ENCODE measurements around the gene DYNC1LI1. TPM values are rescaled to one million over a fixed set of nuclear protein-coding genes. Genes with fewer than 3 reads are reported as not detected.

DYNC1LI1 gene
- total and polyA plus RNA-seq, 2 donors (not counting 1 experiment from before 2014, with no cell fraction given) = 15.0 to 38.8 TPM

- Histone ChIP-seq H3K4me3 (ENCODE audit: control extremely low read depth in 1 of 5, extremely low read depth in 1 of 5, insufficient read depth in 1 of 5, low read depth in 2 of 5, low read length in 4 of 5) (no peak overlapping the region), H3K27me3 (replicated peaks in 1 of 4; ENCODE audit: control extremely low read depth in 1 of 4, control insufficient read depth in 3 of 4, insufficient read depth in 4 of 4, low read length in 3 of 4) (peaks cover 0 to 4% (median 1%) of the 10 kb centered on the region in 4 experiments), H4K20me1 (ENCODE audit: control insufficient read depth, insufficient read depth, low read length, poor library complexity, severe bottlenecking) (no peaks in the 10 kb centered on the region), H3K27ac (ENCODE audit: low read length in 2 of 2) (no peak overlapping the region), H3K4me1 (ENCODE audit: control insufficient read depth in 2 of 2, insufficient read depth in 2 of 2, low read length in 2 of 2) (no peaks in the 10 kb centered on the region), H3K36me3 (replicated peaks in 1 of 2; ENCODE audit: control extremely low read depth in 1 of 2, control insufficient read depth in 1 of 2, extremely low read depth in 1 of 2, insufficient read depth in 2 of 2, low read length in 1 of 2) (no peaks in the 10 kb centered on the region), H3K79me2 (ENCODE audit: control insufficient read depth, insufficient read depth, low read length) (no peaks in the 10 kb centered on the region), H2AFZ (ENCODE audit: insufficient read depth, low read depth, low read length, poor library complexity, severe bottlenecking) (no peak overlapping the region), H3K9ac (ENCODE audit: low read length) (no peak overlapping the region), H3K4me2 (replicated peaks; ENCODE audit: low read depth, low read length, poor library complexity, severe bottlenecking) (no peak overlapping the region), H3K9me3 (ENCODE audit: control extremely low read depth in 1 of 3, control insufficient read depth in 2 of 3, insufficient read depth in 1 of 3, low read length in 2 of 3) (no peaks in the 10 kb centered on the region)
- Mint-ChIP-seq H3K4me3 (no peak overlapping the region), H3K9me3 (ENCODE audit: insufficient read depth) (no peaks in the 10 kb centered on the region), H3K27ac (no peak overlapping the region), H3K4me1 (no peaks in the 10 kb centered on the region), H3K27me3 (peaks cover 33% of the 10 kb centered on the region)
- ChIA-PET CTCF (interaction anchor here (1.9 kb wide), 1 partner anchor 86 kb away, joined by 5 read pairs; no protein-coding TSS in a partner anchor), POLR2A (no interaction called here)
- DNase-seq (no peak), ATAC-seq (ENCODE audit: low read depth) (no peak)
- no peak for TF ChIP-seq CTCF (IDR thresholded peaks at IDR 0.05)
- TF ChIP-seq EZH2 (IDR thresholded peaks at IDR 0.05; ENCODE audit: borderline replicate concordance, insufficient read depth, low read depth, low read length, poor library complexity, severe bottlenecking) = no peak
- 100% methylated on average over 1 of the region's 4 CpGs for WGBS (ENCODE audit: insufficient coverage)
- intact Hi-C loops (cut with micrococcal nuclease) = no loop called here
Measured at GRCh38 chr3:32596282-32596908, 25.7 kb upstream of the DYNC1LI1 start.

GRCh38 chr3:32595323-32595722, 24.7 kb upstream of the DYNC1LI1 start:
- ChIA-PET POLR2A (no interaction called here), CTCF (interaction anchor here (1.9 kb wide), 1 partner anchor 85 kb away, joined by 5 read pairs; no protein-coding TSS in a partner anchor)
- H3K4me3 Mint-ChIP-seq = no peak overlapping the region
- DNase-seq (no peak), ATAC-seq (ENCODE audit: low read depth) (no peak)
- Histone ChIP-seq H2AFZ (ENCODE audit: insufficient read depth, low read depth, low read length, poor library complexity, severe bottlenecking) (no peak overlapping the region), H3K27me3 (replicated peaks in 1 of 4; ENCODE audit: control extremely low read depth in 1 of 4, control insufficient read depth in 3 of 4, insufficient read depth in 4 of 4, low read length in 3 of 4) (peaks cover 0 to 4% (median 1%) of the 10 kb centered on the region in 4 experiments), H3K36me3 (replicated peaks in 1 of 2; ENCODE audit: control extremely low read depth in 1 of 2, control insufficient read depth in 1 of 2, extremely low read depth in 1 of 2, insufficient read depth in 2 of 2, low read length in 1 of 2) (no peaks in the 10 kb centered on the region), H3K79me2 (ENCODE audit: control insufficient read depth, insufficient read depth, low read length) (no peaks in the 10 kb centered on the region), H3K27ac (ENCODE audit: low read length in 2 of 2) (no peak overlapping the region), H3K4me3 (ENCODE audit: control extremely low read depth in 1 of 5, extremely low read depth in 1 of 5, insufficient read depth in 1 of 5, low read depth in 2 of 5, low read length in 4 of 5) (no peak overlapping the region), H3K4me2 (replicated peaks; ENCODE audit: low read depth, low read length, poor library complexity, severe bottlenecking) (no peak overlapping the region), H3K9me3 (ENCODE audit: control extremely low read depth in 1 of 3, control insufficient read depth in 2 of 3, insufficient read depth in 1 of 3, low read length in 2 of 3) (no peaks in the 10 kb centered on the region), H3K4me1 (ENCODE audit: control insufficient read depth in 2 of 2, insufficient read depth in 2 of 2, low read length in 2 of 2) (no peaks in the 10 kb centered on the region), H3K9ac (ENCODE audit: low read length) (no peak overlapping the region), H4K20me1 (ENCODE audit: control insufficient read depth, insufficient read depth, low read length, poor library complexity, severe bottlenecking) (no peaks in the 10 kb centered on the region)
- H3K27ac Mint-ChIP-seq = no peak overlapping the region
- intact Hi-C loops (cut with micrococcal nuclease) = no loop called here
- H3K9me3 Mint-ChIP-seq (ENCODE audit: insufficient read depth) = no peaks in the 10 kb centered on the region
- WGBS (ENCODE audit: insufficient coverage) = 100% methylated on average over 1 of the region's 2 CpGs
- H3K27me3 Mint-ChIP-seq = peaks cover 31% of the 10 kb centered on the region
- TF ChIP-seq EZH2 (IDR thresholded peaks at IDR 0.05; ENCODE audit: borderline replicate concordance, insufficient read depth, low read depth, low read length, poor library complexity, severe bottlenecking) (no peak), CTCF (IDR thresholded peaks at IDR 0.05) (no peak)
- H3K4me1 Mint-ChIP-seq = no peaks in the 10 kb centered on the region

All from B cell (primary cell).